Fibroblast of skin of back (primary cell): ENCODE data around the gene ARRB1.

Experiments used
- DNase-seq: peaks from one replicate; pipeline ENCODE4 v3.0.0-alpha.2; 2013

Gene ARRB1

GRCh38 chr11:75246671-75247350 lies 104.7 kb downstream of the ARRB1 start:
- DNase-seq, result no peak

DNA sequence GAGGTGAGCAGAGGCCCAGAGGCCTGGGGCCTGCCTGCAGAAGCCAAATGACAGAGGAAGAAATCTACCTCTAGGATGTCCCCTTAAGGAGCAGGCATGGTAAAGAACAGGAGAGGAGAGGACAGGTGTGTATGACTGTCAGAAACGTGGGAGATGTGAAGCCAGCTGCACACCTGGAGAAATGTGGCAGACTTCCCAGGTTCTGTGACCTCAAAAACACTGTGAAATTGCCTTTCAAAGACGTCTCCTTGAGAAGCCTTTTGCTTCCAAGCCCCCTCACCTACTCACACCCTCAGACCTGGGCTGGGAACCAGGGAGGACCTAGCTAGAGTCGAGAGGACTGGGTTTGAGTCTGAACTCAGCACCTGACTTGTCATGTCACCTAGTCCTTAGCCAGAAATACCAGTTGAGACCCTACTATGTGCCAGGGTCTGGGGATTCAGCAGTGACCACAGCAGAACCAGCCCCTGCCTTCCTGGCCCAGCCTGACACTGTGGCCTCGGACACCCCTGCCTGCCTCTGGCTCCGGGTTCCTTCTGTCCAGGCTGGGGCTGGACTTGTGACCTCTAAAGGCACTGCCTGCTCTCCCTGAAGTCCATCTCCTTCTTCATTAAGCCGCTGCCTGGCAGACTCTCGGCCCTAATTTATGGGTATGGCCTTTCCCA lies 105.3 kb downstream of the ARRB1 start:
- DNase-seq, result no peak

DNA sequence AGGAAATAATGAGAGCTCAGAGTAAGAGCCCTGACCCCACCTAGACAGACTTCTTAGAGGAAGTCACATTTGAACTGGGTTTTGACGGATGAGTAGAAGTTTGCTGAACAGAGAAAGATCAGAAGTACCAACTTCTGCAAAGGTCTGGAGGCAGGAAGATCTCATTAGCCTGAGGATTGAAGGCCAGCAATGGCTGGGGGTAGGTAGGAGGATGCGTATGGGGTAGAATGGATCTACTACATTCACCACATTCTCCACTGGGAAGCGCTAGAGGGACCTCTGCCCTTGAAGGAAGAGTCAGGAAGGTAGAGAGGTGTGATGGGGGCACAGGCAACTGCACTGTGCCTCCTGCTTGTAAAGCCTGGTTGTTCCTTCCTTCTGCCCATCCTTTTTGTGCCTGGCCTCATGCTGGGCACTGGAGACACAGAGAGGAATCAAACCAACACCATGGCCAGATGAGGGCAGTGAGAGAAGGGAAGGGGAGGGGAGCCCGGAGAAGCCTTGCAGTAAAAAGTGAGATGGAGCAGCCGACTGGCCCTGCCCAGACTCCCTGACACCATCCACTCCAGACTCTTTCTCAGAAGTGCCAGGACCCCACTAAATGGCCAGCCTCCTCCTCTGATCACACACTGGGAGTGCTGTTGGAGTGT lies 106.0 kb downstream of the ARRB1 start:
- no peak for DNase-seq

- no peak for DNase-seq
Measured at GRCh38 chr11:75244052-75244814, 107.2 kb downstream of the ARRB1 start.

GRCh38 chr11:75242722-75243600 lies 108.5 kb downstream of the ARRB1 start:
- no peak for DNase-seq

DNA sequence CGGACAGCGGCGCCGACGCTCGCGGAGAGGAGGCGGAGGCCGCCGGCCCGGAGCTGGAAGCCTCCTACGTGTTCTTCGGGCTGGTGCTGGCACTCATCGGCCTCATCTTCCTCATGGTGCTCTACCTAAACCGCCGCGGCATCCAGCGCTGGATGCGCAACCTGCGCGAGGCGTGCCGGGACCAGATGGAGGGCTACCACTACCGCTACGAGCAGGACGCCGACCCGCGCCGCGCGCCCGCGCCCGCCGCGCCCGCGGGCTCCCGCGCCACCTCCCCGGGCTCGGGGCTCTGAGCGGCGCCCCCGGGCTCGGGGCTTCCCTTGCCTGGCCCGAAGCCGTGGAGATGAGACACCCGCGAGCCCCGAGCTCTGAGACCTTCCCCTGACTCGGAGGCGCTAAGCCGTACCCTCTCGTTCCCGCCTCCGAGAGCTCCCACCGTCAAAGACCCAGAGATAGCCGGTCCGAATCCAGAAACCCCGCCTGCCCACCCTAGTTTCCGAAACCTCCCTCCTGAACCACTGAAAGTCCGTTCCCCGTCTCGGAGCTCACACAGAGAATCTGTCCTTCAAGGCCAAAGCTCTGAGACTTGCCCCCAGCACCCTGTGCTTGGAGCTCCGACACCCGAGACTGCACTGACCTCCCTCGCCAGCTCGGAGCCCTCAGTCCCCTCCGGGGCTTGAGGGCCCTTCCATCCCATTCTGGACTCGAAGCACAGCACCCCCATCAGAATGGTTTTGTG lies 109.4 kb downstream of the ARRB1 start:
- no peak for DNase-seq

DNA sequence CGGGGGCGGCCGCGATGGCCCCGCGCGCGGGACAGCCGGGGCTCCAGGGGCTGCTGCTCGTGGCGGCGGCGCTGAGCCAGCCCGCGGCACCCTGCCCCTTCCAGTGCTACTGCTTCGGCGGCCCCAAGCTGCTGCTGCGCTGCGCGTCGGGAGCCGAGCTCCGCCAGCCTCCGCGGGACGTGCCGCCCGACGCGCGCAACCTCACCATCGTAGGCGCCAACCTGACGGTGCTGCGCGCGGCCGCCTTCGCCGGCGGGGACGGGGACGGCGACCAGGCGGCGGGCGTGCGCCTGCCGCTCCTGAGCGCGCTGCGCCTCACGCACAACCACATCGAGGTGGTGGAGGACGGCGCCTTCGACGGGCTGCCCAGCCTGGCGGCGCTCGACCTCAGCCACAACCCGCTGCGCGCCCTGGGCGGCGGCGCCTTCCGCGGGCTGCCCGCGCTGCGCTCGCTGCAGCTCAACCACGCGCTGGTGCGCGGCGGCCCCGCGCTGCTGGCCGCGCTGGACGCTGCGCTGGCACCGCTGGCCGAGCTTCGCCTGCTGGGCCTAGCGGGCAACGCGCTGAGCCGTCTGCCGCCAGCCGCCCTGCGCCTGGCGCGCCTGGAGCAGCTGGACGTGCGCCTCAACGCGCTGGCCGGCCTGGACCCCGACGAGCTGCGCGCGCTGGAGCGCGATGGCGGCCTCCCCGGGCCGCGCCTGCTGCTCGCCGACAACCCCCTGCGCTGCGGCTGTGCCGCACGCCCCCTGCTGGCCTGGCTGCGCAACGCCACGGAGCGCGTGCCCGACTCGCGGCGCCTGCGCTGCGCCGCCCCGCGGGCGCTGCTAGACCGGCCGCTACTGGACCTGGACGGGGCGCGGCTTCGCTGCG lies 110.2 kb downstream of the ARRB1 start:
- peak; percentile 83 for DNase-seq

- peak; percentile 26 for DNase-seq
Measured at GRCh38 chr11:75240311-75241035, 111.0 kb downstream of the ARRB1 start, which contains the start of gene TPBGL. TSS of gene TPBGL (plus strand) at chr11:75240774. CDS start at chr11:75241050, 276 bp downstream.

DNA sequence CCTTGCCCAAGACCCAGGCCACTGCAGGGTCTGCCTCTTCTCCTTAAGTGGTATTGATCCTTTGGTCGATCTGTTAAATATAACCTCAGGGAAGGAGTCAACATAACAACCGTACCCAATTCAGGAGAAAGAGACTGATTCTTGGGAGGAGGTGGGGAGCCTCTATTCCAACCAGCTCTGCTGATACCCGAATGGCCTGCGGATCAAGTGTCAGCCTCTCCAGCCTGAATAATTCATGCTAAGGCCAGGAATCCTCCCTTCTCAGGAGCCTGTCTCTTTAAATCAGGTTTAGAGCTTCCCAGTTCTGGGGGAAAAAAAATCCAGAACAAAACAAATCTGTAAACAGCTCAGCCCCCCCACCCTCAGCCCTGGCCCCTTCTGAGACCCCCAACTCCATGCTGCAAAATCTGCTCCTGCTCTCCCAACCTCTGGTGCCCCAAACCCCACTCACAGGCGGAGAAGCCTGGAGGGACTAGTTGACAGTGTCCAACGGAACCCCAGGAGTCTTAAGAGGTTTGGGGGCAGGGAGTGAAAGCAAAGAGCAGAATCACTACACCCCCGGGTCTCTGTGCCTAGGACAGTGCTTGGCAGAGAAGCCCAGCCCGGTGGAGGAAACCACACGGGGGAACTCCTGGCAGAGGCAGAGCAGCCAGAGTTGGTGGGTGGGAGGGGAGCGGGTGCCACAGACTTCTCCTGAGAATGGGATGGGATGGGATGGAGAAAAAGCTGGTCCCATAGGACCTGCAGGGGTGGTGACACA lies 111.8 kb downstream of the ARRB1 start:
- no peak for DNase-seq

GRCh38 chr11:75238595-75239440 lies 112.6 kb downstream of the ARRB1 start:
- DNase-seq, result no peak

DNA sequence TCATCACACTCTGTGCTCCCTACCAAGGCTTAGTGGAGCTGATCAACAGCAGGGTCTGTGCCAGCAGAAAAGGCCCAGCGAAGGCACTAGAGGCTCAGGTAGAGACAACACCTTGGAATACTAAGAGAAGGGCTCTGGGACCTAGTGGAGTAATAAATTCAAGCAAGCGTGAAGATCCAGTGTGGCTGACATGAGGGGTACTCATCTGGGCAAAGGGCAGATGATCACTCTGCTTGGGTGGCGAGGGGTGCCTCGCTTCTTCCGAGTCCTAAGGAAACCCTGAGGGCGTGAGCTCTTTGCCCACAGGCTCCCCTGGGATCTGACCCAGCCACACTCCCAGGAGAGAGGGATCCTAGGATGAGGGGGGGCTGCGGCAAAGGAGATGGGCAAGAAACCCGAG lies 114.4 kb downstream of the ARRB1 start:
- no peak for DNase-seq

DNA sequence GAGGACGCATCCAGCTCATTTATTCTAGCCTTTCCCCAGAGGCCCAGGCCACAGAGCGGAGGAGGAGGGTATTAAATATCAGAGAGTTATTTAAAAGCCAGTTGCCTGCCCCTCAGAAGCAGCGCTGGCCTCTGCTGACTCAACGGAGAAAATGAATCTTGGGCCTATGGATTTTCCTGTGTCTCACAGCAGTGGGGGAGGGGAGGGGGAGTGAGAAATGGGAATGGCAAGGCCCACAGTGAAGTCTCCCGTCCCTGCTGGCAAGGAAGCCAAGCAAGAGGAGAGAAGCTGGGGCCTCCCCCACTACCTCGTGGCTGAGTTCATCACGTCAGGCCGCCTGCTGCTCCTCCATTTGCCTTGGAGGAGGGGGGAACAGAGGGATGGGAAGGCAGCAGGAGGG lies 115.4 kb downstream of the ARRB1 start:
- DNase-seq, result no peak

GRCh38 chr11:75233754-75234172 lies 117.7 kb downstream of the ARRB1 start:
- peak; percentile 68 for DNase-seq

DNA sequence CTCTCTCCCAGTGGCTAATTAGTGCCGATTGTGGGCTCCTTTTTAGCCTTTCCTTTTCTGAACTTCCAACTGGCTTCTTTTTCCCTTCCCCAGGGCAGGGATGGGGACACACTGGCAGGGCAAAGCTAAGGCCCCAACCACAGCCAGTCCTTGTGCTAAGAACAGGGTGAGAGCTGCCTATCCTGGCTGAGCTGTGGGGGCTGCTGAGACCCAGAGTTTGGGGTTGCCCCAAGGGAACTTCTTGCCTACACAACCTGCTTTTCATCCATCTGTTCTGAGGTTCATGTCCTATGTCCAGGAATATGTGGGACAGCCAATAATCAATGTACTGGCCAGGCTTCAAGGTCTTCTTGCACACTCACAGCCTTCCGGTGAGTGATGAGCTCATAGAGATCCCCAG lies 120.8 kb downstream of the ARRB1 start:
- DNase-seq, result no peak

DNA sequence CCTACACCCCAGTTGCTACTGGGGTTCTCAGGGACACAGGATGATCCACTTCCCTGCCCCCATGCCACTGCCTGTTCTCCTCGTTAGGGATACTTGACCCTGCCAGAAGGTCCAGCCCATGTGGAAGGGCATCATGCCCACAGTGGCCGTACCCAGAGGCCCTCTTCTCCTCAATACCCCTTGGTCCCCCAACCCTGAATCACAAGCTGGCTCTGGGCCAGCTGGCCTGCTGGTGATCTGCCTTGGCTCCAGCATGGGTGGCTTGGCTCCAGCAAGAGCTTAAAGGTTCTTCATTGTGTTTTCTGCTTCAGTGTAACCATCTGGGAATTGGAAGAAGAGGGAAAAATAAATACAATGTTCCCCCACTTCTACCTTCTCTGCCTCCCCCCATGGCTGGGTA lies 122.0 kb downstream of the ARRB1 start:
- DNase-seq, result no peak

DNA sequence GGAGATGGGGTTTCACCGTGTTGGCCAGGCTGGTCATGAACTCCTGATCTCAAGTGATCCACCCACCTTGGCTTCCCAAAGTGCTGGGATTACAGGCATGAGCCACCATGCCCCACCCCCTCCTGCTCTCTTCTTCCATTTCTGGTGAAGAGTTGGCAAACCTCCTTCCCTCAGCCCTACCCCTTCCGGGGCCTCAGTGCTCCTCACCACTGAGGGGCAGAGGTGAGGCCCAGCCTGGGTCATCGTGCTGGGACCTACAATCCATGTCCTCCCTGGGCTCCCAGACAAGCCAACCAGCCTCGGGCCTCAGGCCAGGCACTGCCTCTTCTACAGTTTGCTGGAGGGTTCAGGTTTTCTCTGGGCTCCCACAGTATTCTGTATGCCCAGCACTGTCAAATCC lies 125.7 kb downstream of the ARRB1 start:
- DNase-seq, result no peak

- DNase-seq, result no peak
Measured at GRCh38 chr11:75223954-75224643, 127.4 kb downstream of the ARRB1 start.
